ENCODE results near the gene NRM.
"Not testable (repeated sequence)": the region's sequence is repeated elsewhere in the genome, so short reads cannot be mapped to it uniquely, and the experiment has no call there.

The NRM gene

DNA sequence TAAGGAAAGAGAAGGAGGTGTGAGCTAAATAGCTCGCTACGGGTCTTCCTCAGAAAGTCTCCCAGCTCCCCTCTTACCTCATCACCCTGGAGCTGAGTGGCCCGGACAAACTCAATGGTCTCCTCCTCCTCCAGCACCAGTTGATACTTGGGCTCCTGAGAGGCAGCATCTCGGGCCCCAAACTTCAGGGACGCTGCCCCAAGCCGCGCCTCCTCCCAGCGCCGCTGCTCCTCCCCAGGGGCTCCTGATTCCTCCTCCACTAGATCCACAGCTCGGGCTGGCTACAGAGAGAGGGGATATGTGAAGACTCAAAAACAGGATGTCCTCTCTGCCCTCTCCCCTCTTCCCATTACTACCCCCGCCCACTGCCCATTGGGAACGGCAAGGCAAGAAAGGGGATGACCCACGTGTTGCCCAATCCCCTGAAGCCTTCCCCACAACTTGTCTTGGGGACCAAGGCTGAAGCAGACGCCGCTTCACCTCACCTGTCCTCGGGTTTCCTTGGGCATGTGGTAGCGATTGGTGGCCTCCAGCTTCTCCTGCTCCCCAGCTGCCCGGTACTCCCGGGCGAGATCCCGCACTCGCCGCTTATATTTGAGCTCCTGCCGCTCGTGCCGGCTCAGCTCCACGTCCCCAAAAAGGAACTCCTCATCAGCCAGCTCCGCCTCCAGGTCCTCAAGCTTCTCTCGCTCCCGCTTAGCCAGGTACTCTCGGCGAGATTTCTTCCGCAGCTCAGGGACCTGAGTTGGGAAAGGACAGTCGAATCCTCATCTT, 25.6 kb downstream of the NRM start:
- H3K36me3 ChIP-seq: peaks cover 48% of the 10 kb centered on the region
- no peaks in the 10 kb centered on the region for H3K9me3 ChIP-seq
- DNase-seq: no peak

DNA sequence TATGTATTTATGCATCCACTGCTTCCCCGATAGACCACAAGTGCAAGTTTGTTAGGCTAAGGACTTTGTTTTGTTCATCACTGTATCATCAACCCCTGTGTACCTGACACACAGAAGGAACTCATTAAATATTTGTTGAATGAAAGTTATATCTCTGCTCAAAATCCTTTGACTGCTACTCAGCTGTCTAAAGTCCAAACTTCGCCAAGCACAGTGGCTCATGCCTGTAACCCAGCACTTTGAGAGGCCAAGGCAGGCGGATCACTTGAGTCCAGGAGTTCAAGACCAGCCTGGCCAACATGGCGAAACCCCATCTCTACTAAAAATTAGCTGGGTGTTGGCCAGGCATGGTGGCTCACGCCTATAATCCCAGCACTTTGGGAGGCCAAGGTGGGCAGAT, 32.9 kb downstream of the NRM start:
- not testable (repeated sequence) for H3K27me3 ChIP-seq; DNase-seq; H3K4me3 ChIP-seq (ENCODE audit: low read depth, low read length); H3K4me1 ChIP-seq; H3K9me3 ChIP-seq
- H3K36me3 ChIP-seq: peaks cover 79% of the 10 kb centered on the region

More for the DNA sequence above, 25.6 kb downstream of the NRM start:
- Histone ChIP-seq H3K27me3 (no peaks in the 10 kb centered on the region), H3K4me1 (no peaks in the 10 kb centered on the region), H3K4me3 (ENCODE audit: low read depth, low read length) (no peak overlapping the region)
- TF ChIP-seq, protein P1, sequence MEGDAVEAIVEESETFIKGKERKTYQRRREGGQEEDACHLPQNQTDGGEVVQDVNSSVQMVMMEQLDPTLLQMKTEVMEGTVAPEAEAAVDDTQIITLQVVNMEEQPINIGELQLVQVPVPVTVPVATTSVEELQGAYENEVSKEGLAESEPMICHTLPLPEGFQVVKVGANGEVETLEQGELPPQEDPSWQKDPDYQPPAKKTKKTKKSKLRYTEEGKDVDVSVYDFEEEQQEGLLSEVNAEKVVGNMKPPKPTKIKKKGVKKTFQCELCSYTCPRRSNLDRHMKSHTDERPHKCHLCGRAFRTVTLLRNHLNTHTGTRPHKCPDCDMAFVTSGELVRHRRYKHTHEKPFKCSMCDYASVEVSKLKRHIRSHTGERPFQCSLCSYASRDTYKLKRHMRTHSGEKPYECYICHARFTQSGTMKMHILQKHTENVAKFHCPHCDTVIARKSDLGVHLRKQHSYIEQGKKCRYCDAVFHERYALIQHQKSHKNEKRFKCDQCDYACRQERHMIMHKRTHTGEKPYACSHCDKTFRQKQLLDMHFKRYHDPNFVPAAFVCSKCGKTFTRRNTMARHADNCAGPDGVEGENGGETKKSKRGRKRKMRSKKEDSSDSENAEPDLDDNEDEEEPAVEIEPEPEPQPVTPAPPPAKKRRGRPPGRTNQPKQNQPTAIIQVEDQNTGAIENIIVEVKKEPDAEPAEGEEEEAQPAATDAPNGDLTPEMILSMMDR (IDR thresholded peaks at IDR 0.05; ENCODE audit: low read depth, low read length): no peak

DNA sequence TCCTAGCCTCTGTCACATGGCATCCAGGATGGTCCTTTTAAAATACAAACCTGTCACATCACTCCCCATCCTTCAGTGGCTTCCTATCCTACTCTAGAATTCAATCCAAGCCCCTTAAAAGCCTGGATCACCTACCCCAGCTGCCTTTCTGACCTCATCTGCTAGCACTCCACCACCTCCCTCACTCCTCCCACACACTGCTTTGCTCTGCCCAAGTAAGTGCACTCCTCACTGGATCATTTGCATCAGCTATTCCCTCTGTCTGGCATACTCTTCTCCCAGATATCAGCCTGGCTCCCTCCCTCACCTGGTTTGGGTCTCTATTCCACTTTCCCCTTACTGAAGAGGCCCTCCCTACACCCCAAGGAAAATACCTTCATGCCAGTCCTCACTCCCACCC, 33.3 kb downstream of the NRM start:
- DNase-seq: no peak
- Histone ChIP-seq H3K4me3 (ENCODE audit: low read depth, low read length) (no peak overlapping the region), H3K9me3 (no peaks in the 10 kb centered on the region), H3K4me1 (no peaks in the 10 kb centered on the region), H3K36me3 (peaks cover 79% of the 10 kb centered on the region), H3K27me3 (no peaks in the 10 kb centered on the region)
- TF ChIP-seq, protein P1 (IDR thresholded peaks at IDR 0.05; ENCODE audit: low read depth, low read length): no peak

DNA sequence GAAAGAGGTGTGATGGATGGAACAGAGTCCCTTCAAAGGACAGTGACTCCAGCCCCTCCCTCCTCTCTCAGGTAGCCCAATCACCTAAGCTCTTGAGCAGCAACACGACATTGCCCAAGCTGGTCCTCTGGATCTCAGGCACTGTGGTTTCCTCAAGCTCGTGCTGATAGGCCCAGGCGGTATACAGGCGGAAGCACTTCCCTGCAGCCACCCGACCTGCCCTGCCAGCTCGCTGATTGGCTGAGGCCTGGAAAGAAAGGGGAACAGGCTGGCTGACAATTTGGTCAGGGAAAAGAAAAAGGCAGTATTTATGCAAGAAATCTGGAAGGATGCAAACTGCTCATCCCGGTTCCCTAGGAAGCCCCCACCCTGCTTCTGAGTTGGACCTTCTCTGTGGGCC, 34.3 kb downstream of the NRM start:
- no peaks in the 10 kb centered on the region for H3K4me1 ChIP-seq
- H3K9me3 ChIP-seq: no peaks in the 10 kb centered on the region
- no peaks in the 10 kb centered on the region for H3K27me3 ChIP-seq
- peaks cover 79% of the 10 kb centered on the region for H3K36me3 ChIP-seq
- H3K4me3 ChIP-seq (ENCODE audit: low read depth, low read length): no peak overlapping the region
- TF ChIP-seq, protein P1 (IDR thresholded peaks at IDR 0.05; ENCODE audit: low read depth, low read length): no peak
- no peak for DNase-seq

DNA sequence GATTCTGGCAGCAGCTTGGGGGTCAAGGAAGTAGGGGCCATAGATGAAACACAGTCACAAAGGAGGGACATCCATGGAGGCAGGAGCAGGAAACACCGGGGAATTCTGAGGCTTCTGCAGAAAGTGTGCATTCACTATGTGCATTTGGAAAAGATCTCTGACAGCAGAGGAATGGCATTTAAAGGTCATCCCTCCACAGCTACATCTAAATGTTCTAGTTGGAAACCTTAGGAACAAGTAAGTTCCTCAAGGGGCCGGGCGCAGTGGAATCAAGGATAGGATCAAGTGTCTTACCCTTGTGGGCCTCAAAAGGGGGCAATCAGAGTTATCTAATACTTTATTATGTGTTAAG, 35.1 kb downstream of the NRM start:
- no peak overlapping the region for H3K4me3 ChIP-seq (ENCODE audit: low read depth, low read length)
- no peaks in the 10 kb centered on the region for H3K9me3 ChIP-seq
- H3K27me3 ChIP-seq: no peaks in the 10 kb centered on the region
- peaks cover 82% of the 10 kb centered on the region for H3K36me3 ChIP-seq
- TF ChIP-seq, protein P1 (IDR thresholded peaks at IDR 0.05; ENCODE audit: low read depth, low read length): no peak
- H3K4me1 ChIP-seq: no peaks in the 10 kb centered on the region
- no peak for DNase-seq

DNA sequence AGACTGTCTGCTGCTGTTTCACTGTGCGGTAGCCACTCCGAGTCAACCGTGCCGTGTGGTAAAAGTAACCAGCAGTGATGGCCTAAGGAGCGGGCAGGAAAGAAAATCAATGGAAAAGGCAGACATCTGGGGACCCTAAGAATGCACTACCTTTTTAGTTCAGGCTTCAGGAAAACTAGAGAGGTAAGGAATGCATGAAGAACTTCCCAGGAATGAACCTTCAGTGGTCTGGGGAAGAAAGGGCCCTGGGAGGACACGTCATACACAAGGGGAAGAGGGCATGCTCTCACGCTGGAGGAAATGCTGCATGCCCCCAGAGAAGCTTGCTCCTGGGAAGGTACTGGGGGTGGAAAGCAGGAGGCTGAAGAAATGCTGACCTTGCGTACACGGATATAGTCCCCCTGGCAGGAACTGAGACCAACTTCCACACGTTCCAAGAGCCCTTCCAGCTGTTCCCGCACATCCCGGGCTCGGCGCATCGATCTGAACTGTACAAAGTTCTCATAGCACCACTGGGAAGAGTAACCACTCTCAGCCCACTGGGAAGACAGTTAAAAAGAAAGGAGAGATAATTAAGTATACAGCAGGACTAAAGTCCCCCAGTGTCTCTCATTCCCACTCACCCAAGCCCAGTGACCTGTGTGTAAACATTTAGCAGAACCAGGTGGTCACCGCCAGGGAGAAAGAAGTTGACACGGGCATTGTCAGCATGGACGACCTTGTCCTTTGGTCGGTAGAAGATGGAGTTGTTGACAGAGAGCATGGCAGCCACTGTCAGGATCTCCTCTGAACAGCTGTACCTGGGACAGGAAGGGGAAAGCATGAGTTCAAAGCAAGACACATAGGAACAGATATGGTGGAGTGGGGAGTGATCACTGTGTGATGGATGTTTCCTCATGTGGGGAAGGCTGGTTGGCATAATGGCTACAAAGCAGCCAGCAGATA, 35.7 kb downstream of the NRM start:
- no peaks in the 10 kb centered on the region for H3K4me1 ChIP-seq
- no peak overlapping the region for H3K4me3 ChIP-seq (ENCODE audit: low read depth, low read length)
- no peaks in the 10 kb centered on the region for H3K27me3 ChIP-seq
- no peak for DNase-seq
- H3K36me3 ChIP-seq: peaks cover 77% of the 10 kb centered on the region
- no peaks in the 10 kb centered on the region for H3K9me3 ChIP-seq
- TF ChIP-seq, protein P1 (IDR thresholded peaks at IDR 0.05; ENCODE audit: low read depth, low read length): no peak
